Endothelial cell of umbilical vein (primary cell): Measurements from ENCODE around the gene CERKL. TPM values are rescaled to one million over a fixed set of nuclear protein-coding genes. Genes with fewer than 3 reads are reported as not detected.

ENCODE experiments used
- BruUV-seq: library from RNA; stranded (reverse); fragments of 400-500 nt; replicated peaks from 2 replicates; lab custom pipeline; 2021; lab: Mats Ljungman, UMichigan
- CTCF ChIA-PET: fragments of 300-600, 350-600 bp; sonication (Branson Sonifier 250); formaldehyde crosslinking; loops from one replicate; lab custom pipeline; 2021; ENCODE audit warnings: antibody characterized with exemption, inconsistent platforms; lab: Charles Lee
- POLR2A ChIA-PET: fragments of 300-600, 350-600 bp; sonication (Branson Sonifier 250); formaldehyde crosslinking; loops from one replicate; lab custom pipeline; 2021; ENCODE audit warnings: antibody characterized with exemption, inconsistent platforms; lab: Charles Lee
- DNase-seq: peaks from one replicate; pipeline ENCODE4 v3.0.0-alpha.2; 2011; ENCODE audit warnings: low read depth, low spot score
- FAIRE-seq: peaks from 2 replicates; lab custom pipeline; 2011; peaks lifted over from hg19 to GRCh38; lab: Jason Lieb, UNC
- H2AFZ ChIP-seq: 2 replicates; pipeline ENCODE4 v1.6.0; 2012; ENCODE audit warnings: low read depth, low read length, control low read depth, inconsistent platforms
- H3K27ac ChIP-seq: 2 replicates; pipeline ENCODE4 v1.5.1; 2011; ENCODE audit warnings: low read depth, mild to moderate bottlenecking, control low read depth, low read length, moderate library complexity; ENCODE audit not compliant: insufficient read depth
- H3K27me3 ChIP-seq, 2 experiments: 2 replicates each; pipeline versions ENCODE4 v1.6.0 to v1.6.1; 2011; ENCODE audit warnings: low read length in 2 of 2, mixed read lengths in 1 of 2; ENCODE audit not compliant: control insufficient read depth in 2 of 2, insufficient read depth in 2 of 2
- H3K36me3 ChIP-seq, 2 experiments: 2 replicates in 1 of 2; 3 replicates in 1 of 2; pipeline ENCODE4 v1.5.1; 2011; ENCODE audit warnings: low read length in 2 of 2, mild to moderate bottlenecking in 1 of 2, moderate library complexity in 1 of 2; ENCODE audit not compliant: control insufficient read depth in 2 of 2, insufficient read depth in 2 of 2; ENCODE audit errors: extremely low read depth in 1 of 2
- H3K4me1 ChIP-seq: 3 replicates; pipeline ENCODE4 v1.5.1; 2011; ENCODE audit warnings: mild to moderate bottlenecking, low read length; ENCODE audit not compliant: control insufficient read depth, insufficient read depth; ENCODE audit errors: extremely low read depth
- H3K4me2 ChIP-seq: 2 replicates; pipeline ENCODE4 v1.6.1; 2011; ENCODE audit warnings: low read length, control low read depth, mixed read lengths; ENCODE audit not compliant: insufficient read depth
- H3K4me3 ChIP-seq, 3 experiments: fragments of 200-600 bp in 1 of 3; sonication (generic), shearing (Covaris generic) in 1 of 3; replicated peaks in 1 of 3; 2 replicates each; pipeline ENCODE4 v1.5.1; 2011 to 2016; ENCODE audit warnings: control low read depth in 3 of 3, low read length in 3 of 3, mild to moderate bottlenecking in 2 of 3, inconsistent platforms in 1 of 3, low read depth in 1 of 3, moderate library complexity in 1 of 3; ENCODE audit not compliant: insufficient read depth in 1 of 3
- H3K79me2 ChIP-seq: 2 replicates; pipeline ENCODE4 v1.6.0; 2012; ENCODE audit warnings: low read length, inconsistent platforms; ENCODE audit not compliant: control insufficient read depth, insufficient read depth
- H3K9ac ChIP-seq: replicated peaks from 2 replicates; pipeline ENCODE3; 2011; ENCODE audit warnings: low read length, control low read depth; ENCODE audit not compliant: insufficient read depth; ENCODE audit errors: extremely low read depth
- H3K9me1 ChIP-seq: replicated peaks from 3 replicates; pipeline ENCODE4 v1.6.0; 2011; ENCODE audit warnings: mild to moderate bottlenecking, low read length; ENCODE audit not compliant: control insufficient read depth, insufficient read depth; ENCODE audit errors: extremely low read depth
- H3K9me3 ChIP-seq: replicated peaks from 2 replicates; pipeline ENCODE4 v1.5.1; 2012; ENCODE audit warnings: low read length, inconsistent platforms; ENCODE audit not compliant: control insufficient read depth, insufficient read depth
- H4K20me1 ChIP-seq: replicated peaks from 2 replicates; pipeline ENCODE3; 2011; ENCODE audit warnings: mild to moderate bottlenecking, low read length; ENCODE audit not compliant: control insufficient read depth, insufficient read depth; ENCODE audit errors: extremely low read depth
- CTCF ChIP-seq, 2 donors: IDR thresholded peaks; 1 replicate in 1 of 2; 2 replicates in 1 of 2; pipeline ENCODE4 v1.5.1; 2011; ENCODE audit warnings: low read length in 2 of 2, mild to moderate bottlenecking in 2 of 2, moderate library complexity in 2 of 2, control low read depth in 1 of 2, inconsistent platforms in 1 of 2, low read depth in 1 of 2; ENCODE audit not compliant: insufficient read depth in 1 of 2; ENCODE audit errors: extremely low read depth in 1 of 2
- EZH2 ChIP-seq: IDR thresholded peaks from 2 replicates; pipeline ENCODE4 v1.6.1; 2012; ENCODE audit warnings: borderline replicate concordance, low read depth, mild to moderate bottlenecking, moderate library complexity, low read length, inconsistent platforms; ENCODE audit not compliant: severe bottlenecking
- FOS ChIP-seq: IDR thresholded peaks from 2 replicates; pipeline ENCODE4 v1.6.1; 2011; ENCODE audit warnings: mild to moderate bottlenecking, low read length, moderate library complexity, borderline replicate concordance; ENCODE audit not compliant: insufficient read depth
- GATA2 ChIP-seq: IDR thresholded peaks from 2 replicates; pipeline ENCODE4 v1.7.0; 2011; ENCODE audit warnings: low read depth, mild to moderate bottlenecking, moderate library complexity, mixed read lengths, low read length; ENCODE audit not compliant: insufficient read length, insufficient read depth
- JUN ChIP-seq: IDR thresholded peaks from 2 replicates; pipeline ENCODE4 v1.6.1; 2011; ENCODE audit warnings: borderline replicate concordance, low read depth; ENCODE audit not compliant: insufficient read length, insufficient read depth
- MAX ChIP-seq: IDR thresholded peaks from 2 replicates; pipeline ENCODE4 v1.6.1; 2011; ENCODE audit not compliant: insufficient read depth, insufficient read length
- MYC ChIP-seq: IDR thresholded peaks from one replicate; pipeline ENCODE4 v1.6.1; 2011; ENCODE audit warnings: mild to moderate bottlenecking, low read depth, low read length
- POLR2A ChIP-seq: IDR thresholded peaks from 2 replicates; pipeline ENCODE4 v1.6.1; 2012; ENCODE audit warnings: low read depth, mild to moderate bottlenecking, control low read depth, low read length
- POLR2AphosphoS5 ChIP-seq: IDR thresholded peaks from 2 replicates; pipeline ENCODE4 v1.6.1; 2012; ENCODE audit warnings: low read depth, mild to moderate bottlenecking, control low read depth, low read length, moderate library complexity; ENCODE audit not compliant: insufficient read depth
- dilution Hi-C: fragments of 300-500 bp; cut with MboI; formaldehyde crosslinking; loops from one replicate; pipeline ENCODE4 v1.15.0; 2019; ENCODE audit warnings: low sequenced_read_pairs; ENCODE audit not compliant: extremely low pct_ligation_motif_present
- intact Hi-C: fragments of 100-400 bp; cut with micrococcal nuclease; formaldehyde crosslinking; loops from one replicate; pipeline ENCODE4 v1.10.0; 2022
- polyA plus RNA-seq, 4 experiments: library from polyadenylated mRNA; depleted of rRNA in 3 of 4; stranded (reverse) in 3 of 4; unstranded in 1 of 4; fragments of >200 nt; gene quantifications; 2 replicates each; pipeline versions ENCODE4 v1.2.1 to v1.2.3, GENCODE V29; 2011 to 2012; ENCODE audit warnings: missing spikeins in 1 of 4
- total RNA-seq: library from RNA; stranded (reverse); gene quantifications from 2 replicates; pipeline ENCODE4 v1.2.3, GENCODE V29; 2021

Gene CERKL
- total and polyA plus RNA-seq, 2 donors (not counting 3 experiments of a cell fraction or from before 2014, with no cell fraction given), result not detected

- Histone ChIP-seq H3K9me3 (no peaks in the 10 kb centered on the region), H3K9ac (no peak overlapping the region), H2AFZ (no peak overlapping the region), H3K4me3 (no peak overlapping the region), H3K79me2 (no peaks in the 10 kb centered on the region), H3K9me1 (no peaks in the 10 kb centered on the region), H3K4me1 (no peaks in the 10 kb centered on the region), H3K27ac (no peak overlapping the region), H3K36me3 (no peaks in the 10 kb centered on the region), H3K27me3 (peaks cover 4 to 12% of the 10 kb centered on the region in 2 experiments), H3K4me2 (no peak overlapping the region), H4K20me1 (no peaks in the 10 kb centered on the region)
- FAIRE-seq (no peak), DNase-seq (no peak)
- TF ChIP-seq CTCF (IDR thresholded peaks at IDR 0.05; ENCODE audit: extremely low read depth in 1 of 2, insufficient read depth in 1 of 2, low read depth in 1 of 2, low read length in 2 of 2), result no peak
- TF ChIP-seq MAX, result no peak
- BruUV-seq, result no TSS peak
- ChIA-PET CTCF (interaction anchor here (0.9 to 4.5 kb wide), 3 partner anchors 140 to 503 kb away, joined by 3 to 107 read pairs (median 6); no protein-coding TSS in a partner anchor), POLR2A (no interaction called here)
- intact Hi-C loops, result no loop called here
- dilution Hi-C loops, result no loop called here
Measured at GRCh38 chr2:181575024-181575649, 81.8 kb downstream of the CERKL start.

- TF ChIP-seq GATA2, result no peak
- TF ChIP-seq MAX, result no peak
- TF ChIP-seq EZH2, result no peak
- no peak for TF ChIP-seq POLR2A
- TF ChIP-seq MYC, result no peak
- TF ChIP-seq POLR2AphosphoS5, result no peak
- no peak for TF ChIP-seq JUN
- no peak for TF ChIP-seq FOS
- TF ChIP-seq CTCF (IDR thresholded peaks at IDR 0.05; ENCODE audit: extremely low read depth in 1 of 2, insufficient read depth in 1 of 2, low read depth in 1 of 2, low read length in 2 of 2), result no peak
- Histone ChIP-seq H3K4me1 (no peaks in the 10 kb centered on the region), H3K36me3 (no peaks in the 10 kb centered on the region), H3K9me1 (no peaks in the 10 kb centered on the region), H3K4me3 (no peak overlapping the region), H3K9me3 (no peaks in the 10 kb centered on the region), H3K79me2 (no peaks in the 10 kb centered on the region), H3K27ac (no peak overlapping the region), H3K9ac (no peak overlapping the region), H2AFZ (no peak overlapping the region), H4K20me1 (no peaks in the 10 kb centered on the region), H3K27me3 (peaks cover 4 to 12% of the 10 kb centered on the region in 2 experiments), H3K4me2 (no peak overlapping the region)
- no peak for DNase-seq
- POLR2A ChIA-PET, result no interaction called here
- no peak for FAIRE-seq
- dilution Hi-C loops (no loop called here), intact Hi-C loops (loop anchor here (5.0 kb wide), 1 partner anchor 328 kb away; no protein-coding TSS in a partner anchor)
- CTCF ChIA-PET, result interaction anchor here (1.0 to 4.5 kb wide), 3 partner anchors 141 to 612 kb away, joined by 3 to 107 read pairs (median 10); no protein-coding TSS in a partner anchor
- no TSS peak for BruUV-seq
Measured at GRCh38 chr2:181574321-181574720, 82.6 kb downstream of the CERKL start.
